ENCODE measurements around the gene CEP19.
"Not testable (repeated sequence)": the region's sequence is repeated elsewhere in the genome, so short reads cannot be mapped to it uniquely, and the experiment has no call there.

Gene CEP19, protein sequence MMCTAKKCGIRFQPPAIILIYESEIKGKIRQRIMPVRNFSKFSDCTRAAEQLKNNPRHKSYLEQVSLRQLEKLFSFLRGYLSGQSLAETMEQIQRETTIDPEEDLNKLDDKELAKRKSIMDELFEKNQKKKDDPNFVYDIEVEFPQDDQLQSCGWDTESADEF

DNA sequence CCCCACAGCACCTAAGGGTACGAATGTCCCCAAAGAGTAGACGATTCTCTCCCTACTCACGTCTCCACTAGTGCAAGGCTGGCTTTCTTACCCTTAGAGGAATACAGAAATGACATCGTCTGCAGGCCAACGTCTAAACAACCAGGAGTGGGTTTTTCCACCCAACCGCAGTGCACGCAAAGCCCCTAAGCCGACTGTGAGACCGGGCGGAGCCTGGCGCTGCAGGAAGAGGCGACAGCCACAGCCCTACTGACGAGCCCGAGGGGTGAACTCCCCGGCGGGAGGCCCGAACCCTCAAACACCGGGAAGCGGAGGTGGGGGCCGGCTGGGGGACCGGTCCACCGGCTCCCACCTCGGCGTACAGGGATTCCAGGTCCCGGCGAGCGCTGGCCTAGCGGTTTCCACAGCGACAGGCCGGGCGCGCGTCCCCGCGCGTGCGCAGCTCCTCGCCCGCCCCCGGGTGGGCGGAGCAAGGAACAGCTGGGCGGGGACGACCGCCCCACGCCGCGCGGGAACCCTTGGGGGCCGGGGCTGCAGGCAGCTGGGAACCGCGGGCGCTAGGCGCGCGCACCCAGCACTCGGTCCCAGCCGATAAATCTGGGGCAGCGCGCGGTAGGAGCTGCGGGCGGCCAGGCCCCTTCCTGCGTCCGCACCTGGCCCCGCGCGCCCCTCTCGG is at the start of gene CEP19, which contains the start of gene PIGX:
CEP19 (minus strand) TSS at position 413 of the 676 bp plus-strand sequence. CDS start 3,593 bp downstream, outside the sequence.
PIGX (plus strand) TSS at position 540 of the 676 bp plus-strand sequence.
- peak; percentile 89 for FAIRE-seq
- peak; percentile 87 for DNase-seq (ENCODE audit: insufficient read length, low spot score)

DNA sequence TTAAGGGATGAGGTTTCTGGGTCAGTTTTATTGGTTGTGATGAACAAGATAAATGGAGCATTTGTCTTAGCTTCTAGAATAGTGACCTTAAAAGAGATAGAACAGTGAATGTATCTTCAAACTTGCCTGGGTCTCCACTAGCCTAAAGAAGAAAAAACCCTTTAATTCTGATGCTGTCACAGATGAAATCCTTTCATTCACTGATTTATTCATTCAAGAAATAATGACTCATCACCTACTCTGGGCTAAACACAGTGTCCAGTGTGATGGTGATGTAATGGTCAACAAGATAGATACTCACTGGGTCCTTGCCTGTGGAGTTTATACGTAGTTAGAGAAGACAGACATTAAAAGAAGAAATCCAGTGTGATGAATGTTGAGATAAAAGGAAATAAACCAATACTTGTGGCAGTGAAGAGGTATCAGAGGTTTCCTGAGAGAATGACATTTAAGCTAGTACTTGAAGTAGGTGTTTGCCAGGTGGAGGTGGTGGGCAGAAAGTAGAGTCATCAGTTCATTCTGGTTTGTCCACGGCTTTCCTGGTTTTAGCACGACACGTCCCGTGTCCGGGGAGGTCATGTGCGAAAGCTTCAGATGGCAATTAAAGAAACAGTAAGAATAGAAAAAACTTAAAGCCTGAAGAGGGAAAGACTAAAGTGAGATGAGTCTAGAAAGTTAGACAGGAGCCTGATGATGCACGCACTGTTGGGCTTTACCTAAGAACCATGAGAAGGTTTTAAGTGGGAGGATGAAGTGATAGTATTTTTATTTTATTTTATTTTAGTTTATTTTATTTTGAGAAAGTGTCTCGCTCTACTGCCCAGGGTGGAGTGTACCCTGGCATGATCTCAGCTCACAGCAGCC is 46.1 kb upstream of the CEP19 start:
- FAIRE-seq (no peak), DNase-seq (ENCODE audit: insufficient read length, low spot score) (no peak)

DNA sequence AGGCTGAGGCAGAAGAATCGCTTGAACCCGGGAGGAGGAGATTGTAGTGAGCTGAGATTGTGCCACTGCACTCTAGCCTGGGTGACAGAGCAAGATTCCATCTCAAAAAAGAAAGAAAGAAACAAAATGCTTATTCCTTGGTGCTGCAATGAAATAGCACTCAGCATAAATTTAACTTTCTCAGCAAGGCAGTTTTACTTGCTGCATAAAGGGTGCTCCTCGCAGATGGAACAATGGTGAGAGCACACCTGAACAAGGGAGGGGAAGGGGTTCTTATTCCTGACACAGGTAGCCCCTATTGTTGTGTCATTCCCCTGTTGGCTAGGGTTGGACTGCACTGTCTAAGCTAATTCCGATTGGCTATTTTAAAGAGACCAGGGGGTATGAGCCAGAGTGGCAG is 44.7 kb upstream of the CEP19 start:
- no peak for FAIRE-seq
- DNase-seq (ENCODE audit: insufficient read length, low spot score): no peak

DNA sequence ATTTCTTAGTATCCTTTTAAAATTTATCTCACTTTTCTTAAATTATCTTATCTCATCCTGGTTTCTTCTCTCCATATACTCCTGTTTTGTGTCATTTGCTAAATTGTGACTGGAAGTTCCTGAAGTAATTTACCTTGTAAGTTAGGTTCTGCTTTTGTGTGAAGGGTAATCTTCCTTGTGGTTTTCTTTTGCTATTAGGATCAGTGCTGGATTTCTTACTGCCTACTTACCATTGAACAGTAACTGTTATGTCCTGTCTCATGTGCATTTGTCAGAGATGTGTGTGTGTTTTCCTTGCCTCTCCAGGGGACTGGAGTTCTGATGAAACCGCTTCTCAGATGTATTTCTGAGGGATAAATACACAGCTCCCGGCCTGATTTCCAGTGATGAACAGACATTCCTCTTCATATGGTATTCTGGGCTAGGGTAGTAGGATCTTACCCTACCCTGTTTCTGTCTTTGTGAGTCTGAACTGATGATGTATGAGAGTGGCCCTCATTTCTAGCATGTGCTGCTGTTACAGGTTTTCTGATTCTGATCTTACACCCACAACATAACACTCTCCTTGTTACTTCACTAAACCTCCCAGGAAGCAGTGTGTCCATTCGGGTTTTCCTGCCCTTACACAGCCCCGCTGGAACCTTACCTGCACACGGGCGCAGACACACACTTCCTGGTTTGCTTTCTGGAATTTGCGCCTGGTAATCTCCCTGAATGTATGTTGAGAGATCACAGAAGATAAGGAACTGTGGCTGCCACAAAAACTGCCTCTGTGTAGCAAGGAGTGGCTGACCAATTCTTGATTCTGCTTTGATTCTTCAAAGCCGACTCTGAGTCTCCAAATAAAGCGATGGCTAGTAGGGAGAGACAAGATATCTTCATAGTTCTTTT is 42.3 kb upstream of the CEP19 start:
- FAIRE-seq (peak; percentile 51), DNase-seq (ENCODE audit: insufficient read length, low spot score) (no peak)

DNA sequence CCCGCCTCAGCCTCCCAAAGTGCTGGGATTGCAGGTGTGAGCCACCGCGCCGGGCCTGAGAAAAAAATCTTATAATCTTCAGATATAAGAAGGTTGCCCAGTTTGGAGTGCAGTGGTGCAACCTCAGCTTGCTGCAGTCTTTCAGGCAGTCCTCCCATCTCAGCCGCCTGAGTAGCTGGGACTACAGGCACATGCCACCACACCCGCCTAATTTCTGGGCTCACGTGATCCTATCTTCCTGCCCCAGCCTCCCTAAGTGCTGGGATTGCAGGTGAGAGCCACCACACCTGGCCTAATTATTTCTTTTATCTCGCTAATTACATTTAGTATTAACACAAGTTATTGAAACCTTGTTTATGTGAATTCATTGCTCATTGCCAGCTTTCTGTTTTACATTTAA is 41.2 kb upstream of the CEP19 start:
- FAIRE-seq (no peak), DNase-seq (ENCODE audit: insufficient read length, low spot score) (no peak)

DNA sequence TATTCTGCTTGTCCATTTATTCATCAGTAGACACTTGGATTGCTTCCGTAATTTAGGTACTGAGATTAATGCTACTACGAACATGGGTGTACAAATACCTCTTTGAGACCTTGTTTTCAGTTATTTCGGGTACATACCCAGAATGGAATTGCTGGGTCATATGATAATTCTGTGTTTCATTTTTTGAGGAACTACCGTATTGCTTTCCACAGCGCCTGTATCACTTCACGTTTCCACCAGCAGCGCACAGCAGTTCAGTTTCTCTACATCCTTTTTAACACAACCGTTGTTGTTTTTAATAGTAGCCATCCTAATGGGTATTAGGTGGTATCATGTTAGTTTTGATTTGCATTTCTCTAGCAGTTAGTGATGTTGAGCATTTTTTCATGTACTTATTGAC is 37.1 kb upstream of the CEP19 start:
- peak; percentile 45 for FAIRE-seq

DNA sequence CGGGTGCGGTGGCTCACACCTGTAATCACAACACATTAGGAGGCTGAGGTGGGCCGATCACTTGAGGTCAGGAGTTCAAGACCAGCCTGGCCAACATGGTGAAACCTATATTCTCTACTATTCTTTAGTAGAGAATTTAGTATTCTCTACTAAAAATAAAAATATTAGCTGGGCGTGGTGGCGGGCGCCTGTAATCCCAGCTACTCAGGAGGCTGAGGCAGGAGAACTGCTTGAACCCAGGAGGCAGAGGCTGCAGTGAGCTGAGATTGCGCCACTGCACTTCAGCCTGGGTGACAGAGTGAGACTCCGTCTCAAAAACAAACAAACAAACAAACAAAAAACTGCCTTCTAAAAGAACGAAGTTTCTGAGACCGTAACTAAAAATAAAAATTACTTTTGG is 31.5 kb upstream of the CEP19 start:
- FAIRE-seq; DNase-seq (ENCODE audit: insufficient read length, low spot score): not testable (repeated sequence)

More for the DNA sequence above, 37.1 kb upstream of the CEP19 start:
- no peak for DNase-seq (ENCODE audit: insufficient read length, low spot score)

DNA sequence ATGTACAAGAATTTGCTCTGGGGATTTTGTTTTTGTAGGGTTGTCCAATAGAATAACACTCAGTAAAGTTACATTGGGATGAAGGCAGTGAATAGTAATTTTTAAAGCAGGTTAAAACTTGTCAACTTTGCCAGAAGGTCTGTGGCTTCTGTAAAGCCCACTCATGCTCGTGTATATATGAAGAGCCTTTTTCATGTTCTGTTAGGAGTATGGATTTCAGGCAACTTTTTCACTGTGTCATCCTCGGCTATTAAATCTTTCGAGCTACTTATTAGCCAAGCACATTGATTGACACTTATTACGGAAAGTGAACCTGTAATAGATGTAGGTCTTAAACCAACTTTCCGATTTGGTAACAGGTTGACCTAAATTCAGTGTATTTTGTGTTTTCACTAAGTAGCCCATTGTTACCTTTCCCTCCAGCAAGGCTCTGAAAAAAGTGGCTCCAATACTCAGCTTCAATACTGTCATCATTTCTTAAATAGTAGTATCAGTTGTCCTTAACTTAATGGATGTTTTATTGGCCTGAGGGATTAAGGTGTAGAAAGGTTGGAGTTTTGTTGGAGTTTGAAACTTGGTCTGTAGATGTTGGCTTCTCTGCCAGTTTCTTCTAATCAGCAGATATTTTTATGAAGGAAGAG is 29.3 kb upstream of the CEP19 start:
- DNase-seq (ENCODE audit: insufficient read length, low spot score) (no peak), FAIRE-seq (peak; percentile 90)

DNA sequence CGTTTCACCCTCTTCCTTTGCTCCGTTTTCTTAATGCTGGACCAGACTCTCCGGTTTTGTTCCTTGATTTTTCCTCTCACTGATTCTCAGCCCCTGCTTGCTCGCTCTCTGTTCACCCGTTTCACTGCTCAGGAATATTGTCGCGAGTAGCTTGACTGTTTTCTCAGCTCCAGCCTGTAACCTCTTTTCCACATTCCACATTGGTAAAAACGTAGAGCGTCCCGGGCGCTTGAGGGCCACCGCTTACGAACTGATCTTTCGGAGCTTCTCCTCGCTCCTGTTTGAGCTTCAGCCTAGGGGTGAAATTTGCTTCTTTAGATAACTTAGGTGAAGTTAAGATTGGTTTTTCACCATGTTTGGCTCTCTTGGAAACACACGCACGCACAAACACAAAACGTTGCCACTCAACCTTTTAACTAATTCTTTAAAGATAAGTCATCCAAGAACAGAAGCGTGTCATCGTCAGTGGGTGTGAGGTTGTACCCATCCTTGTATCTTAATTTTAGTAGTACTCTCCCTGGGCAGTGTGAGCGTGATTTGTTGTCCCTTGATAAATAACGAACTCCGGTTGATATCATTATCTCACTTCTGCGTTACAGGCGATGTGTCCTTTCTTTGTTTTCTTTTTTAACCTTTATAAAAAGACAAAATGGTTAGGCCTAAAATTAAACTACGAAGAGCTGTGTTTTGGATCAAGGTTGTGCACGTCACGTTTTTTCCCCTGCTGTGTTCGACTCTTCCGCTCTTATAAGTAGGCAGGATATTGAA is 28.6 kb upstream of the CEP19 start:
- DNase-seq (ENCODE audit: insufficient read length, low spot score) (no peak), FAIRE-seq (no peak)

DNA sequence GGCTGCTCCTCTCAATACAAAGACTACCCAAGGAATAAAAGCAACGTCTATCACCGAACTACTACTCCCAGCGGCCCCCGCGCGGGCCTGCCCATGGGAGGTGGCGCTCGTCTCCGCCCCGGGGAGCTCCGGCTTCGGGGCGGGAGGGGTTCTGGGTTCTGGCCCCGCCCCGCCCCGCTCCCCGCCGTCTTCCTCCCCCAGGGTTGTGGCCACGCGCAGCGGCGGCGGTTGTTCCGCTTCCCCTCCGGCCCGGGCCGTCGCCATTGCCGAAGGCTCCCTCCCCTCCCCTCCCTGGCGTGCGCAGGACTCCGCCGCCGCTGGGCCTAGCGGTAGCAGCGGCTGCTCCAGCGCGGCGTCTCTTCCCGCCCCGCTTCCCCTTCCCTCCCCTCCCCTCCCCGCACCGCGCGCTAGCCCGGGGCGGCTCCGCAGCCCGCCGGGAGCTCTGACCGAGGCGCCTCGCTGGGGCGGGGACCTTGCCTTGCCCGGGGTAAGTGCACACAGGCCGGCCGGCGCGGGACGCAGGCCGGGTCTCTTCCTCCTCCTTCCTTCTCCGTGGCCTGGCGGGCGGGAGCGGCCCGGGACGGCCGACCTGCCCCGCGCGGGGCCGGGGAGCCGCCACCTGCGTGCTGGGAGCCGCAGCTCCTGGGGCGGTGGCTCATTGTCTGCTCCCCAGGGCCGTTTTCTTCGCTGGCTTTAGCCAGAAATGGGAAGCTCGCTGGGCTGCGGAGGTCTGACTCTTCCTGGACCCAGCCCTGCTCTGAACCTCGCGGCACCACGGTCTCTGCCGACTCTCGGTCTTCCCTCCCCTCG is 27.8 kb upstream of the CEP19 start, which contains the start of gene PAK2:
PAK2 (plus strand) TSS at position 187 of the 810 bp plus-strand sequence. CDS start 42,790 bp downstream, outside the sequence.
- DNase-seq (ENCODE audit: insufficient read length, low spot score): peak; percentile 64
- FAIRE-seq: peak; percentile 91

DNA sequence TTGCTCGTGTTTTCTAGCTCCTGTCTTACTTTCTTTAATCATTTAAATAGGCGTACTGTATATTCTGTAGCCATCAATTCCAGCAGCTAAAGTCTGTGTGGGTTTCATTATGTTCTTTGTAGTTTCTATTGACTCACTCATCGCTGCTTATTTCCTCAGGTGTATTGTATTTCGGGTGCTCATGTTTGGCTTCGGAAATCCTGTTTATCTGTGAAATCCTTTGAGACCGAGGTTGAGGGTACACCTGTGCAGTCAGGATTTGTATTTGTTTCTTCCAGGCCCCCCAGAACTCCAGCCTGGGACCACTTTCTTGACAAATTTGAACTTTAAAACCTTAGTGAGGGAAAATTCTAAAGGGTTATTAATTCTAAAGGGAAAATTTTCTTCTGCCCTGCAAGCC is 25.6 kb upstream of the CEP19 start:
- no peak for DNase-seq (ENCODE audit: insufficient read length, low spot score)
- FAIRE-seq: no peak

DNA sequence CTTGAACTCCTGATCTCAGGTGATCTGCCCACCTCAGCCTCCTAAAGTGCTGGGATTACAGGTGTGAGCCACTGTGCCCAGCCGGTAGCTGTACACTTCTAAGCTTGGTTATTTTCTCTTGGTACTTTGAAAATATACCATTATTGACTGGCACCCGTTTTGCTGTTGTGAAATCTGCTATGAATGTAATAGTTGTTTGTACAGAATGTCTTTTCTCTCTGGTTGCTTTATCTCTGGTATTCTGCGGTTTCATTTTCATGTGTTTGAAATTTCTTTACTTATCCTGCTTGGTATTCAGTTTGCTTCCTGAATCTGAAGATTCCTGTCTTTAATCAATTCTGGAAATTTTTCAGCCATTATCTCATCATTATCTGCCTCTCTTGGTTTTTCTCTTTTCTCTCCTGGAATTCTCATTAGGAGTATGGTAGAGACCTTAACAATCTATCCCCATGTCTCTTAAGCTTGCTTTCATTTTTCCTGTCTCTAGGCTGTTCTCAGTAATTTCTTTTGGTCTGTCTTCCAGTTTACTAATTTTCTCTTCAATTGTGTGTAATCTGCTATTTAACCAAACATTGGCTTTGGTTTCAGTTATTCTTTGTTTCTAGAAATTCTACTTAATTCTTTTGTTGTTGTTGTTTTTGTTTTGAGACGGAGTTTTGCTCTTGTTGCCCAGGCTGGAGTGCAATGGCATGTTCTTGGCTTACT is 24.8 kb upstream of the CEP19 start:
- no peak for FAIRE-seq
- DNase-seq (ENCODE audit: insufficient read length, low spot score): no peak

DNA sequence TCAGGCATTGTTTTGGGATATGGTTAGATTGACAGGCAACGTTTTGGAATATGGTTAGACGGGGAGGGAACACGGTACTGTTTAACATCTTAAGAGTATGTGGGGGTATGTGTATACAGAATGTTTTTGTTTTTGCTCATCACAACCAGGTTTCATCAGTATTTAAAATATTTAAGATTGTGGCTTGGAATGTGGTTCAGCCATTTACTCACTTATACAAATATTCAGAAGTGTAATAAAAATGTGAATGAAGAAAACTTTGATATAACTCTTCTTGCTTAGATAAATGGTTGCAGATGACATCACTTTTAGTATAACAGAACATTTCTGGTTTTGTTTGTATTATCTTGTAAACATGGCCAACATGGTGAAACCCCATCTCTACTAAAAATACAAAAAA is 23.7 kb upstream of the CEP19 start:
- DNase-seq (ENCODE audit: insufficient read length, low spot score) (no peak), FAIRE-seq (no peak)

DNA sequence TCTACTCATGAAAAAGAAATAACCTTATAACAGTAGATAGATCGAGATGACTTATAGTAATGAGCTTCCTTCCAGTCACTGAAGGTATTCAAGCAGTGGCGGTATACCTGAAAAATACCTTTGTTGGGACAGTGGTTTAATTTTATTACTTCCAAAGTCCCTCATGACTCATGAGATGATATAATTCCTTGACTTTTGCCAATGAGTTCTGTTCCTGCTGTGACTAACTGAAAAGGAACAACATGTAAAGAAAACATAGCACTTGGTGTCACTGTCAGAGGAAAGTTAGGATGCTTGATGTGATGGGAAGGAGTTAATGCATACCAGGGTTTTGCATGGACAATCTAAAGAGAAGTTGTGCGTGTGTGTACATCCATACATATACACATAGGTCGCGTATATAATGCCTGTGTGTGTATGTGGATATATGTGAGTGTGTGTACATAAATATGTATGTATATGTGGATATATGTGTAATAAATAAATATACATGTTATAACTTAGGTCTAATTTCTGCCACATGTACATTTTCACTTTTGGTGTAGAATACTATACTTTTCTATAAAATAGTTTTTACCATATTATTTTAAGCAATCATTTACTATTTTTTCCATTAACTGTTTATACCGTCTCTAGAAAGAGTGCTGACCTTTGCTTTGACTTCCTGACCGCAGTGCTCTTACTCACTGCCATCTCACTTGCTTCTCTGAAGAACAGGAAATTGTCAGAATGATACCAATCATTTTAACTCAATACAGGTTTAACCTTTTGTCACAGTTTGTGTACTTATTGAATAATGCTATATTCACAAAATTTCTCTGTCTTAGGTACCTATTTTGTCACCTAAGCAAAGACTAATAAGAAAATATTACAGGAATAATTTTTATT is 15.0 kb upstream of the CEP19 start:
- no peak for DNase-seq (ENCODE audit: insufficient read length, low spot score)
- FAIRE-seq: no peak

DNA sequence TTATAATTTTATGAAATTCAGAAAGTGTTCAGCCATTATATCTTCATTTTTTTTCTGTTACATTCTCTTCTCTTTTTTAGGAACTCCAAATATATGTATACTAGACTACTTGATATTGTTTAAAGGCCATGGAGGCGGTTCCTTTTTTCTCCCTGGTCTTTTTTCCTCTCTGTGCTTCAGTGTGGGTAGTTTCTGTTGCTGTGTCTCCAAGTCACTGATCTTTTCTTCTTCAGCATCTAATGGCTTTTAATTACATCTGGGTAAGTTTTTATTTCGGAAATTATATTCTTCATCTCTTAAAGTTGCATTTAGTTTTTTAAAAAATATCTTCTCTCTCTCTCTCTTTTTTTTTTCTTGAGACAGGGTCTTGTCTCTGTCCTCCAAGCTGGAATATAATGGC is 9.0 kb upstream of the CEP19 start:
- DNase-seq (ENCODE audit: insufficient read length, low spot score): no peak
- FAIRE-seq: no peak

DNA sequence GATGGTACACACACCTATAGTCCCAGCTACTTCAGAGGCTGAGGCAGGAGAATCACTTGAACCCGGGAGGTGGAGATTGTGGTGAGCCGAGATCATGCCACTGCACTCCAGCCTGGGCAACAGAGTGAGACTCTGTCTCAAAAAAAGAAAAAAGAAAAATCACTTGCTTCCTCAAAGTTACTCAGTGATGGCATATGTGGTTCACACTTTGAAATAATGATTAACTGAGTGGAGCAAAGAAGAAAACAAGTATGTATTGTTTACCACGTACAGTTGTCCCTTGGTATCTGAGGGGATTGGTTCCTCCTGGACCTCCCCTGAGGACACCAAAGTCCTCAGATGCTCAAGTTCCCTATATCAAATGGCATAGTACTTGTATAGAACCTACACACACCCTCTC is 5.1 kb upstream of the CEP19 start:
- peak; percentile 87 for FAIRE-seq
- peak; percentile 20 for DNase-seq (ENCODE audit: insufficient read length, low spot score)
